Putamen (tissue), 1 donor: Measurements from ENCODE around the gene ANKH.

Experiments used
- DNase-seq: peaks from one replicate; pipeline ENCODE4 v3.0.0-alpha.2; 2016; ENCODE audit warnings: low spot score

Gene ANKH

DNA sequence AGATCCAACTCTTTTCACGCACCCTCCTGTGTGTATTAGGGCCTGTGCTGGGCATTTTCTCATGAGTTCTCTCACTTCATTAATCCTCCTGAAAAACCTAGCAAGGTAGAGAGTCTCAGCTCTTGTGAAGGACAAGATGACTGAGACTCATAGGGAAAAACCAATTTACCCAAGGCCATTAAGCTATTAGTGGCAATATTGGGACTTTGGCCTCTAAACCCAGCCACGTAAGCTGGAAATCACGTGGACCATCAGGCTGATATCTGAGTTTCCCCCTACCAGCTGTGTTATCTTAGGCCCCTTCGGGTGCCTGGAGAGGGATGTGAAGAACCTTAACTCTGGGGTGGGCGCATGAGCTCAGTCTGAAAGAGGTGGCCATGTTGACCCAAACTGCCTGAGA, 80.7 kb downstream of the ANKH start:
- DNase-seq = no peak

DNA sequence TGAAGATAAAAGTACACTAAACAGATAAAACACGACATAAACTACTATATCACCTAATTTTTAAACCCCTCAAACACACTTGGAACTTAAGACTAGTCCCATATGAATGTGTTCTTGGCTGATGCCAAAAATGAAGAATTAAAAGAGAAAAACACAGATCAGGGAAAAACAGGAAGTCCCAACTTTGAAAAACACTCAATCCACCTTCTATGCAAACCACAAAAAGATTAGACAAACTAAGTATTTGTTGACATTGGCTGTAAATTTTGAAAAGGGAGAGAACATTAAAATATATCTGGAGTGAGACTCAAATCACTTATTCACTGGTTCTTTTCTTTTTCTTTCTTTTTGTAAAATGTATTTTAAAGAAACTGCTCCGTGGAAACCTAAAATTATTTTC, 81.4 kb downstream of the ANKH start:
- DNase-seq = no peak

DNA sequence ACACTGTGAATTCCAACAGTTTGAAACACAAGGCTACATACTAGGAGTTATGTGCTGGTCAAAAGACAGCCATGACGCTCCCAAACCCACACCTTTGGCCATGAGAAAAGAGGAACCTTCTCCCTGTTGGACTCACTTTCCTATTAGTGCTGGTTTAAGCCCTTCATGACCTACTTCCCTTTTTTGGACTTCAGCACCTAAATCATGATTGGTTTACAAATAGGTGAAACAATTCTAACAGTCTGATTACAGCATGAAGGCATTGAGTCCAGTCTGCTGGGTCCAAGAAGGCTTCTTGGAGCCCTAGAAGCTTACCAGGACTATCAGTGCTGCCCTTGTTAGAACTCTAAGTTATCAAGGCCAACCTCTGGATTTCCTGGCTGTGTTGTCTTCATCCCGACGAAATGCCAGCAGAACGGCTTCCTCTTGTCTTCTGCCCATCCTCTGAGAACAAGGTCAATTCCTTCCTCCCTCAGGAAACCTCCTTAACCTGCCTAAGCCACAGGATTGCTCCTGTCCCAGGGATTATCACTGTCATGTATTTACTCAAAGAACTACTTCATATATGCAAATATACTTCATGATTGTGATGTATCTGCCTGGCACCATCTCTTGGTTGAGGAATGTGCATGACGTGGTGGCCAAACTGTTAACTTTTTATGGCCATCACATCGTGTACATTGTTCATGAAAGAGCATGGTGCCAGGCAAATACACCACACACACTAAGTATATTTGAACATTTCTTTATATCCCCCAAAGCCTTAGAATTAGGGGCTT, 83.6 kb downstream of the ANKH start:
- no peak for DNase-seq

DNA sequence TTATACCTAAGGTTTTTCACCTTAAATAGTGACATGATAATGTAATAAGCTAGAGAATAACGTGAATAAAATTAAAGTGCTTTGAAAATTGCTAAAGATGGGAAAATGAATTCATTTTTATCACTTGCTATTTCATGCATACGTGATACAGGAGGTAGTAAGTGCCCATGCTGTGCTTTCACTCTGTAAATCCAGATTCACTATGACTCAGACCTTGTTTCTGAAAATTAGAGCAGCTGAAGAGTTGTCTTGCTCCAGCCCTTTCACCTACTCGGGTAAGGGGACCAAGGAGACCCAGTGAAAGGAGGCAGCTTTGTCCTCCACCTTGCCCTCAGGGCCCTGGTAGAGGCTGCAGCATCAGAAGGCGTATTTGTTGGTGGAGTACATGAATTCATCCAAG, 87.9 kb downstream of the ANKH start:
- DNase-seq = no peak

DNA sequence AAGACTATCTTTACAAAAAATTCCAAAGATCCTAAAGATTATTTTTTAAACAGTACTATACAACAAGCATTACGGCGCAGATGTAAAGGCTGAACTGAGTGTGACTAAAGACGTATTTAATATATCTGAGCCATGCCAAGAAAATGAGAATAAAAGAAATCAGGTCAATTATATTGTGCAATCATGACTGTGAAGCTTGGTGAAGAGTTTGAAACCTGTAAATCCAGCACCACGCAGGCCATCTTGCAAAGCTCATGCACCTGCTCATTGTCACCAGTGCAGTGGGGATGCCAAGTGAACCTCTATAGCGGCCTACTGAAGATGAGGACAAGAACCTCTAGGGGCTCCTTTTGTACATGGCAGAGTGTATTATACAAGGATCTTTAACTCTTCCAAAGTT, 89.0 kb downstream of the ANKH start:
- no peak for DNase-seq

DNA sequence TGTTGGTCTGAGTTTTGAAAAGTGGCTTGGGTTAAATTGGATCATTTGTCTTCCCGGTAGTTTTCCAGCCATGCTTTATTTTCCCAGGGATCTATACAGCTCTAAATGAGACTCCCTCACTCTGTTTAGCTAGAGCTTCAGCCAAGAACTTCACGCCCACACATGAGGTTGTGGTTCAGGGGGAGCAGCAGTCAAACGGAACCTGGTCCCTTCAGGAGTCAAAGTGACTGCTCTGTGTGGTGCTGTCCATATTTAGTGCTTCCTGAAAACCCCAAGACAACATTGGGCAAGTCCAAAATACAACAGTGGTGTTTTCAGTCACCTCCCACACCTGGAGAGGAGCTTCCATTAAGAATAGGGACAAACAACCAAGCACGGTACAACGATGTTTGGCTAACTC, 90.5 kb downstream of the ANKH start:
- DNase-seq = no peak

DNA sequence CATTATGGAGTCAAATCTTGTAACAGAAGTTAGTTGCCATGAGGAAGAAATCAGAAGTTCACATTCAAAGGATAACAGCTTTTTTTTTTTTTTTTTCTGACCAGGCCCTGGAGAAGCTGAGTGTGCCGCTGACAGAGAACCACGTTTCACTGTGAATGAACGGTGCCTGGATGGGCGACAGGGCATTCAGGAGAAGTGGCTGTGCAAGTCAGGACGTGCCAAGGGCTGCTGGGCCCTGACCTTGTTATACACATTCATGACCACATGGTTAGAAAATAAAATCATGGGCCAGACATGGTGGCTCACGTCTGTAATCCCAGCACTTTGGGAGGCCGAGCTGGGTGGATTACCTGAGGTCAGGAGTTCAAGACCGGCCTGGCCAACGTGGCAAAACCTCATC, 91.6 kb downstream of the ANKH start:
- DNase-seq = no peak

DNA sequence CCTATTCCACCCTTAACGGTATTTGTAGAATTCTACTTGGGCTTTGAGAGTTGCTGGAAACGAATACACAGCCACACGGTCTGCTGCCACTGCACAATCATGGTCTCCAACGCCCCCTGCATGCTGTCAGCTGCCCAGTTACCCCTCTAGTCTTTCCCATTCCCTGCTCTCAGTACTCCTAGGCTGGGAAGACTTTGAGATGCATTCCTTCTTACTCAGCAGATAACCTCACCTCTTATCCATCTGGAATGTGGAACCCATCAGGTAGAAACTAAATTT, 92.8 kb downstream of the ANKH start:
- DNase-seq = no peak

DNA sequence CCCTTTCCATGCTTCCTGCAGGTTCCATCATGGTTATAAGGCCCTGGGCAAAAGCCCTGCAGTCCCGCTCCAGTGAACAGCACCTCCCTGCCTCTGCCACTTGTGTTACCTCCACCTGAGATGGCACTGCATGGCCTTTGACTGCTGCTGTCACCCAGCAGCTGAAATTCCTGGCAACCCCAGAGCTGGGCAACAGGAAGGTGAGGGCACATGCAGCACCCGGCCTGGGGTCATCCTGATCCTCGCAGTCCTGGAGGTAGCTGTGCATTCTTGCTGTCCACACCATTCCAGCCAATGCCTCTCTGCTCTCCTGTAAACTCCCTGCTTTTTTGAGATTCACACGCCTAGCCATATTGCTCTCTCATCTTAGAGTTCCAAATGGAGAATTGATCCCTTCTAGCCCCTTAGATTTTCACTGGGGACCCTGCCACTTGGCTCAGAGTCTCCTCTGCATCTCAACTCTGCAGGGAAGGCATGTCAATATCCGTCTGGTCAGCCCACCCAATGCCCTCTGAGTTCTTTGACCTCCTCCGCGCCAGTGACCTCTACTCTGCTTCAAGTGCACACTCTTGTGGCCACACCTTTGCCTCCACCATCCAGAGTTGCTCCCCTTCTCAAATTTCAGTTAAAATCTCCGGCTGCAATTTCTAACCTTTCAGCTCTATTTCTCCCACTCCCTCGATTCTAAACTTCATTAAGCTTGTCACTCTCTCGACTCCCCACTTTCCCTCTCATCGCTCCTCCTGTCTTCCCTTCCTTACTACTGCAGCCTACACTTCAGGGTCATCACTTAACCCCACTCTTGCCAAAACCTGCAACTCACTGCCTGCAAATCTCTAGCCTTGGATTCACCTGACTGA, 93.4 kb downstream of the ANKH start:
- DNase-seq = no peak

DNA sequence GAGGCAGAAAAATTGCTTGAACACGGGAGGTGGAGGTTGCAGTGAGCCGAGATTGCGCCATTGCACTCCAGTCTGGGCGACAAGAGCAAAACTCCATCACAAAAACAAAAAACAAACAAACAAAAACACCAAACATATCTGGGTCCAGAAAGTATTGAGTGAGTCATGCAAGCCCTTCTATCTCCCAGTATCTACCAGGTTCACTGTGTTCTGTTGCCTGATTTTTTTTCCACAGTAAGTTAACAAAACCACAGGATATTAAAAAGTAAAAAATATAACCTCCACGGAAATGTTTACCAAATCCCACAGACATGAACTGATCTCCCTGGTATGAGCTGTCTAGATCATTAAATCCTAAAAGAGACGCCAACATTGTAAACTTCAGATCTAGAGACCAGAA, 94.4 kb downstream of the ANKH start:
- DNase-seq = no peak

DNA sequence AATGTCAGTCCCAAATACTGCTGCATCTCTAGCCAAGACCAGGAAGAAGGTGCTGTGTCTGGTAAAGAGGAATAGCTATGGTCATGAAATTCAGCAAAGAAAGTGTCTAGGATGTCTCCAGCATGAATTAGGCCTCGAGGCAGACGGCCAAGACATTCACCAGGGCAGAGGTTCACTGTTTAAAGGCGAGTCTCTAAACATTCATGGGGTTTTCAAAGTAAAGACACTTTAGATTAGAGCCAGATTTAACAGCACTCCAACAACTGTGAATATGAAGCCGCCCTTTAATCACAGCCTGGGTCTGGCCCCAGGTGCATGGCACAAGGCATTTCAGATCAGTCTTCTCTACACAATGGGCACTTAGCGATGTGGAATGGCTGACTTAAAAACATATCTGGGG, 95.0 kb downstream of the ANKH start:
- DNase-seq = no peak

DNA sequence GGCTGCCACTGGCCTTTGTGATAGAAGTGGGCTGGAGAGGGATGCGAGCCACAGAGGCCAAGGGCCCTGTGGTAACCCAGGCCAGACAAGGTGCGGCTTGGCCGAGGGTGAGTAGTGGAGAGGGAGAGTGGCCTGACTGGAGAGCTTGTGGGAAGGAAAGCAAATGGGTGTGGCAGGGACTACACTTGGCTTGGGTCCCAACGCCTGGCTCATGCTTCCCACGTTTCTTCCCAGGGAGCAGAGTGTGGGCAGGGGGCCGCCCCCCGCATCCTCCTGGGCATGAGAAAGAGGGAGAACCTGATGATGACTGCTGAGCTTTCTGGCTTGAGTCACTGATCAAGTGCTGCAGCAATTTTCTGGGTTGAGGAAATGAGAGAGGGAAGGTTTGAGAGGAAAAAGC, 95.7 kb downstream of the ANKH start:
- DNase-seq = no peak

DNA sequence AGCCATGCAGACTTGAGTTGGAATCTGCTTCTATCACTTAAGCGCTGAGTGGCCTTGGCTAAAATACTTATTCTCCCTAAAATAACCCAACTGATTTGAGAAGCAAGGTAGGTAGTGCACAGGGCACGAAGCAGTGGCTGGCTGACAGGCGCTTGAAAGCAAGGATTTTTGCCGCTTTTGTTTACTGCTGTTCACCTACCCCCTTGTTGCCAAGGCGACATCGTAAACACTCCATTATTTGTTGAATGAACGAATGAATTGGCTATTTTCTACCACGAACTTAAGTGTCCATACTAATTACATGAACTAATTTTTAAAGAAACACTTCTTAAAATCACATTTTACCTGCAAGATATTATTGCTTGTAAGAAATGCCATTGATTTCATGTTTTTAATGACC, 98.0 kb downstream of the ANKH start:
- no peak for DNase-seq

DNA sequence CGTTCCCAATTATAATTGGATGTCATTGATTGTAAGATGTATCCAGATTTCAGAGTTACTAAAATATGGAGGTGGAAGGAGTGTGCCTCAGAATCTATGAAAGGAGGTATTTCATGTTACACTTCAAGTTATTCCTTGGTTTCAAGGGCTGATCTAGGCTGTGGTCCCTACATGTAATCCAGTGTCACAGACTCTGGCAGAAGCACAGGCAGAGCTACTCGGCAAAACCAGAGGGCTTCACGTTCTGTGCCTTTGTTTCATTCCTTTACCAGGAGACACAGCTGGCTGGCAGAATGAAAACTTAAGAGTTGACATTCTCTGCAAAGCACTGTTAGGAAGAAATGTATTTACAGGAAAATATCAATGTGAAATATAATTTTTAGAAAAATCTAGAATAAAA, 99.6 kb downstream of the ANKH start:
- DNase-seq = no peak

DNA sequence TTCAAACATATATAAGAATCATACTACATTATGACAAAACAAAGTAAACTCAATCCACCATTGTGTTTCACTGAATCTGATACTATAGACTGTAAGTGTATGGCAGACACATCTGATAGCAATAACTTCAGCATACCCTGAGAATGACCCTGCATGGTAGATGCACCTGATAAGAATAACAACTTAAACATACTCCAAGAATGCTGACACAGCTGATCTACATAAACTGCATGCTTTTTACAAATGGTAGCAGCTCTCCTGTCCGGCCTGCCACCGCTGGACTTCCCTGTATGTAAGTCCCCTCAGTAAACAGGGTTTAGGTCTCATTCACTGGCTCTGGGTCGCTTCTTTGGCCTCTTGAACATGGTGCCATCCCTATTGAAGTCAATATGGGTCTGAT, 100.4 kb downstream of the ANKH start:
- no peak for DNase-seq

DNA sequence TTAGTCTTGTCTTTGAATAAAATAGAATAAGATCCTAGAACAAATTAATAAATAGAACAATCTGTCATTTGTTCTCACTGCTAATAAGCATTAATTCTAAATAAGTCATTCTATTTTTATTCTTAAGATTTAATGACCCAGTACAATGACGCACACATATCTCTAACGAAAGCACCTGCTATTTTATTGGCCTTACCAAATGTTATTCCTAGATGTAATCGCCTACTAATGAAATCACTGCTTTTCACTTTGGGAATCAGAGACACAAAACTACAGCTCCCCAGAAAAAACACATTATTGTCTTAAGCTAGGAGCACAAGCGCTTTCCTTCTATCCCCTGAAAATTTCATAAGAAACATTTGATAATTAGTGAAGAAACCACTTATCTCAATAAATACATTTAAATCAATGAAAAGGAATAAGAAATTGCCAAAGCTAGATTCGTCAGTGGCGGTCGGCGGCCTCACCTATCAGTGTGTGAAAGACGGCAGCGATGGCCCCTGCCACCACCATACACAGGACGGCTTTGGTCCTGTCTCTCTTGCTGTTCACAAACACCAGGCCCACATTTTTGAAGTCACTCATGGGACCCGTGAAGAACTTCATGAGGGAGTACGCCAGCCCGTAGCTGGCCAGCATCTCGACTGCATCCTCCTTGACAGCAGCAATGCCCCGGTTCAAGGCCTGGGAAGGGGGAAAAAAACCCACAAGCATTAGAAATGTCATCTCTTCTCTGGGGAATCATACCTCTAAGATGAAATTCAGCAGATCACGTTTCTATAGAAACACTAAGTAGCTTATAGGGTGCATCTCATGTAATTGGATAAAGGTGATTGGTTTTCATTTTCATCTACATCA, 102.8 kb downstream of the ANKH start:
- DNase-seq = no peak

DNA sequence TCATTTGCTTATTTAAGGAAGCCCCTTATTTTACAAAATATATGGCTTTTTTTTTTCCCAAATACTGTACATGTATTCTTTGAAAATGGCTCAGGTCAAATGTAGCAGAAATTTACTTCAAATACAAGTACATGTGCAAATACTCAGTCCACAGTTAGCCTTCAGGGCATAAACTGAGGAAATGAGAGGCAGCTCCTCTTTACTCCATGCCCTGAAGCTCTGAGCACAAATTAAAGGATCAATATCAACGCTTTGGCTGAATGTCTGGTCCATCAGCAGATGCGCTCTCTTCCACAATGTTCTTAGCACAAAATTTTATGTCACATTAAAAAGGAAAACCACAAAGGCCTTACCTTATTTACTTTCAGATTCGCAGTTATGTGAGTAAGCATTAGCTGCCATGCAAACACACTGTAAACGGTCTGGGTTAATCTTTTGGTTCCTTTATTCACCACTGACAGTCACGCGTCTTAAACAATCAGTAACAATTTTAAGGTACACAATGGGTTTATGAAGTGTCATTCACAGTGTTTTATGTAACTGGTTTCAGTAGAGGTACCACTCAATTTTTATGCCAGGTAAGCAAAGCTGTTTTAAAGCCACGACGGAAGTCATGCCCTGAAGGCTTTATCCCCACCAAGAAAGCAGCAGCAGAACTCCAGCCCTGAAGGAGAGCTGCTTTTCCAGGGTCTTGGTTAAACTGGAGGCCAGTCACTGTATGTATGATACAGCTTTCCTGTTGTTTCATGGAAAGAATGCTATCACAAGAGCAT, 103.7 kb downstream of the ANKH start:
- DNase-seq = no peak

DNA sequence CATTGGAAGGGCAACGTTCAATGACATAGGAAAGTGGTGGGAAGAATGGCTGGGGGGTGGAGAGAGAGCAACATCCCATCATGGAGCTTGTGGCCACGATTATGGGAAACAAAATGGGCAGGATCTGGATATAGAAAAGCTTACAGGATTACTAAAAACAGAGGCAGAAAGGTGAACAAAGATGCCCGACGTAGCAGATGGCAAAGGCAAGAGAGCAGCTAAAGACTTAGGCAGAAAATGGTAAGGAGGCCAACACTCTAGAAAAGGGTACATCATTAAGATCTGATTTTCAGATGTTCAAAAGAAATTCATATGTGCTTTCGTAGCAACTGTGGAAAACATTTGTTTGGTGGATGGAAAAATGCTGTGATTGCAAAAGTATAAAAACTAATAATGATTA, 104.5 kb downstream of the ANKH start:
- DNase-seq = no peak

DNA sequence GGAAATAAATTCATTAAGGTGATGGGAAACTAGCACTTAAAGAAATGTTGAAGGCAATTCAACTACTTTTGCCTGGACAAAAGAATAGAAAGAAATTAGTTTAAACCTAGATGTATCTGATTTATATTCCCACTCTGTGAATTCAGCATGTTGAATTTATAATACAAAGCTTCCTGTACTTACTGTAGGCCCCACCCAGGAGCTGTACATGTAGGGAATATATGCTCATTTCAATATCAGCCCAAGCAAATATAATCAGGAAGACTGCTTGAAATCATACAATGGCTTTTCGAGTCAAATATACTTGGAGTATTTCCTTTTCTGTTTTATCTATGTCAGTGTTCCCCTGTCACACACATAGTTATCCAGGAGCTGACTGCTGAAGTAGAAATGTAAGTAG, 105.0 kb downstream of the ANKH start:
- no peak for DNase-seq

DNA sequence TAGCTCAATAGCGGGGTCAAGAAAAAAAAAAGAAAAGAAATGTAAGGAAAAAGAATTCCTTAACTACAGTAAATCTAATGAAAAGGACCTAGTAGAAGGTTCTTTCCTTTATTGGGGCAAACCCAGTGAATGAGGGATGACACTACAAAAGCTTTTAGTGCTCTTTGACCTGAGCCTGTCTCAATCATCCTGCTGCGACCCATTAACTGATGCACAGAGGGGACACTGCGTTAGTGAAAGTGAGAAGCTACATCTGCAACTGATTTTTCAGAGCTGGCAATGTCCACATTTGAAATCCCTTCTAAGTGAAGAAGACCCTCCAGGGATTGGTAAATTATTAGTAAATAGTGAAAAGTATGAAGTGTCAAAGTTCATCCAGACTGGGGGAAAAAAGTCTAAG, 106.0 kb downstream of the ANKH start:
- no peak for DNase-seq

DNA sequence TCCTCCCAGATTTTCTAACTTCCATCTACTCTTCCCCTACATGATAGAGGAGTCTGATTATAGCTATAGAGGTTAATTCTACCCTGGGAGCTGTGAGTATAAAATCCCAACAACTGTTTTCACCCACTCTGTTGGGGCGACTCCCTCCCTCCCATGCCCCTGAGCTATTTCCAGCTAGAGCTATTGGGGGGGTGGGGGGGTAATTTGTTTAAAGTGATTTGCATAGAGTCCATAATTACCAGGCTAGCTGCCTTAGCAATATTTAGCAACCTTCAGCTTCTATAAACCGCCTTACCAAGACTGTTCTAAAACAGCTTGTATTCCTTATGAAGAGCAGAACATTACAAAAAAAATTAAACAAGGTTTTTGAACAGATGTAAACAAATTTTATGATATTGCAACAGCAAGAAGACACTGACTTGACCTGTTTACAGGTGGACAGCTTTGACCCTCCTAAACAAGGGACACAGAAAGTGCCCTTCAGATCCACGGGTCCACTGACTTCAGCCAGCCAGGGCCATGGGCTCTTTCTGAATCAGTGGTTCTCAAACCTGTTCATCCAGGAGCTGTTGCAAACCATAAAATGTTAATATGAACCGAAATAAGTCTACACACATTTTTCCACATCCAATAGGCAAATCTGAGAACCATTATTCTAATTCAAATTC, 108.9 kb downstream of the ANKH start:
- DNase-seq = no peak
